Heart left ventricle (tissue), 16 donors: ENCODE data around the gene FBXL19. TPM values are rescaled to one million over a fixed set of nuclear protein-coding genes. Genes with fewer than 3 reads are reported as not detected.

Experiments used
- ATAC-seq, 4 donors: fragments of 200-7000 bp; cut with Tn5 transposase; one replicate each; pipeline ENCODE4 v1.9.1; 2020 to 2022; ENCODE audit warnings: moderate library complexity in 4 of 4, mild to moderate bottlenecking in 3 of 4, moderate number of reproducible peaks in 1 of 4
- DNase-seq, 5 donors: peaks; one replicate each; pipeline ENCODE4 v3.0.0-alpha.2; 2020
- H3K27ac ChIP-seq, 12 donors: fragments of 200-600 bp; sonication (generic) in 4 of 12; one replicate each; pipeline versions ENCODE4 v1.5.0 to v1.8.0; 2016 to 2022; ENCODE audit warnings: mild to moderate bottlenecking in 2 of 12
- H3K27me3 ChIP-seq, 9 donors: fragments of 200-600 bp; sonication (generic) in 2 of 9; one replicate each; pipeline versions ENCODE4 v1.5.1 to v1.8.0; 2016 to 2022; ENCODE audit warnings: mild to moderate bottlenecking in 3 of 9
- H3K36me3 ChIP-seq, 9 donors: fragments of 200-600 bp; sonication (generic) in 2 of 9; one replicate each; pipeline versions ENCODE4 v1.5.0 to v1.8.0; 2018 to 2022; ENCODE audit warnings: mild to moderate bottlenecking in 2 of 9
- H3K4me1 ChIP-seq, 12 donors: fragments of 200-600 bp; sonication (generic) in 4 of 12; one replicate each; pipeline versions ENCODE4 v1.5.0 to v1.8.0; 2016 to 2022; ENCODE audit warnings: mild to moderate bottlenecking in 3 of 12
- H3K4me3 ChIP-seq, 12 donors: fragments of 200-600 bp; sonication (generic) in 4 of 12; one replicate each; pipeline versions ENCODE4 v1.5.0 to v1.8.0; 2017 to 2022; ENCODE audit warnings: mild to moderate bottlenecking in 9 of 12, moderate library complexity in 4 of 12
- H3K9me3 ChIP-seq, 12 donors: fragments of 200-600 bp; sonication (generic) in 4 of 12; one replicate each; pipeline versions ENCODE4 v1.5.0 to v1.8.0; 2016 to 2022; ENCODE audit warnings: mild to moderate bottlenecking in 1 of 12
- POLR2A ChIP-seq, 2 donors: fragments of 450-650 bp; IDR thresholded peaks; one replicate each; pipeline ENCODE4 v1.6.1; 2017; ENCODE audit warnings: antibody characterized with exemption in 2 of 2, mild to moderate bottlenecking in 2 of 2, moderate library complexity in 2 of 2
- WGBS, 4 donors: extraction: QIAGEN DNeasy Blood & Tissue Kit in 2 of 4; methylation state at CpG; one replicate each; pipeline versions ENCODE4 v1.1.5 to v1.1.7; 2013 to 2018; 5-methylcytosine and 5-hydroxymethylcytosine counted together
- intact Hi-C, 10 donors: fragments of 100-400 bp; cut with DNase I; formaldehyde crosslinking; loops; one replicate each; pipeline versions ENCODE4 v1.11.1 to v1.14.2; 2022
- polyA plus RNA-seq, 2 donors: library from polyadenylated mRNA; stranded (reverse); fragments of 200-250 nt; gene quantifications; one replicate each; pipeline ENCODE4 v1.2.3, GENCODE V29; 2013
- total RNA-seq, 9 donors: library from RNA; depleted of rRNA in 2 of 9; stranded (reverse); fragments of >200 nt in 2 of 9; fragmentation: NEBNext Ultra II Directional in 3 of 9; extraction: Animal tissue kit (Norgen Biotek cat#: 25700) in 3 of 9; gene quantifications; one replicate each; pipeline versions ENCODE4 v1.1.0 to v1.2.4, GENCODE V29; 2016 to 2023
- TF ChIP-seq, protein P1 (sequence below), 12 donors: fragments of 200-600 bp; sonication (generic) in 4 of 12; IDR thresholded peaks; one replicate each; pipeline versions ENCODE4 v1.5.0 to v1.8.0; 2018 to 2022; ENCODE audit warnings: antibody characterized with exemption in 12 of 12, mild to moderate bottlenecking in 5 of 12
- donor health status: ischemic (EF 13 %, LVEDD 7.1; RV severe dilation, severe dysfunction).
- donor health status: healthy with polysubstance abuse.
- donor health status: DM: no; HTN: yes; CAD: no.
- donor health status: DM: no; HTN: no; CAD: no.
- donor health status: ischemic (EF 25% LVEDD 6.9; RV normal size, moderate dysfunction).
- donor health status: ischemic (EF 25% LVEDD 5.7; RV mildly dilated, moderate dysfunction).
- donor health status: healthy.
- donor health status: DM: yes; HTN: yes; CAD: no.
- donor health status: ischemic (EF 35%, LVEDD 5.7; RV mildly dilated, moderate dysfunction).
- donor health status: nonischemic (EF 11% LVEDD 7.7; RV severe dilation, severe dysfunction).
- donor health status: DM: yes; HTN: yes; CAD: no.
- donor health status: PGD.
- donor health status: ischemic (EF 29% LVEDD 5.4; RV normal size, mild dysfunction).
- donor health status: nonischemic (EF 23%, LVEDD 6.1; RV moderate dilation, normal function).

Gene FBXL19
- total and polyA plus RNA-seq, 11 donors: 4.5 to 15.5 (median 7.9) TPM

DNA sequence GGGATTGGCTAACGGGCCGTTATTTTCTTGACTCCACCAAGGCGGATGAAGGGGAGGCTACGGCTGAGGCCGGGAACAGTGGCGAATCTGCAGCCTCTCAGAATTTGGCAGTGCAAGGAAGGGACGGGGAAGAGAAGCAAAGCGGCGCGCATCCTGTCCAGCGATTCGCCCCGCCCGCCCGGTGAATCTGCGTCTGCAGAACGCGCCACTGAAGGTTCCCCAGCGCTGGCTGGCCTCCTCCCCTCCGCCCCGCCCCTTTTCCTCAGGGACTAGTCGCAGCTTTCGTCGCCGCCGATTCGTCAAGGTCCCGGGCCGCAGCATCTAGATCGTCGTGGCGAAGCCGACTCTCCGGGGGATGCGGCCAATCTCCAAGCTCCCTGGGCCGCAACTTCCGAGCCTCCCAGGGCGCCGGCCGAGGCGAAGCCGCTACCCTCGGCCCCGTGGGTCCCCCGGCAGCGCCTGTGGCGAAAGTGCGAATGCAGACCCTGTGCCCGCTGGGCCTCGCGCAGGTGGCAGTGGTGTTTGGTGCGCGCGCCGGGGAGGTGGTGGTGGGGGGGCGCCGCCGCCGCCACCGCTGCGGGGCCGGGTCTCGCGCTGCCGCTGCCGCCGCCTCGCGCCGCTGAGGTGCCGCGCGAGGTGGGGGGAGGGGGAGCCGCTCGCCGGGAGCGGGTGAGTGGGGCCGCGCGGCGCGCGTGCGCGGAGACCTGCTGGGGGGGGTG, 34.2 kb downstream of the FBXL19 start, which contains the start of gene SETD1A:
TSS of gene SETD1A (plus strand) at position 299 of the 719 bp plus-strand sequence. CDS start 978 bp downstream, outside the sequence.
- DNase-seq: peak; percentile 98 to 99 (median 98)
- Histone ChIP-seq H3K27ac (peak within 1 kb of the TSS; percentile 86 to 99 (median 98)), H3K27me3 (no peaks in the 10 kb centered on the region), H3K4me1 (peaks cover 0 to 37% (median 24%) of the 10 kb centered on the region in 12 donors), H3K4me3 (peak within 1 kb of the TSS; percentile 37 to 93 (median 82)), H3K36me3 (peaks cover 6 to 45% (median 40%) of the 10 kb centered on the region in 9 donors), H3K9me3 (no peaks in the 10 kb centered on the region)
- intact Hi-C loops: loop anchor here in 5 of 10 donors (2.0 to 10.0 kb wide), 7 partner anchors 63 to 907 kb away; partner anchors contain the start of genes ARMC5 (in 1 of the 5), BCL7C (in 1 of the 5), CTF1 (in 1 of the 5) and STX4 (in 1 of the 5)
- ATAC-seq: peak; percentile 90 to 96 (median 91)
- peak in 1 of 2 donors; percentile 44 for TF ChIP-seq POLR2A (IDR thresholded peaks at IDR 0.05)
- TF ChIP-seq, protein P1, sequence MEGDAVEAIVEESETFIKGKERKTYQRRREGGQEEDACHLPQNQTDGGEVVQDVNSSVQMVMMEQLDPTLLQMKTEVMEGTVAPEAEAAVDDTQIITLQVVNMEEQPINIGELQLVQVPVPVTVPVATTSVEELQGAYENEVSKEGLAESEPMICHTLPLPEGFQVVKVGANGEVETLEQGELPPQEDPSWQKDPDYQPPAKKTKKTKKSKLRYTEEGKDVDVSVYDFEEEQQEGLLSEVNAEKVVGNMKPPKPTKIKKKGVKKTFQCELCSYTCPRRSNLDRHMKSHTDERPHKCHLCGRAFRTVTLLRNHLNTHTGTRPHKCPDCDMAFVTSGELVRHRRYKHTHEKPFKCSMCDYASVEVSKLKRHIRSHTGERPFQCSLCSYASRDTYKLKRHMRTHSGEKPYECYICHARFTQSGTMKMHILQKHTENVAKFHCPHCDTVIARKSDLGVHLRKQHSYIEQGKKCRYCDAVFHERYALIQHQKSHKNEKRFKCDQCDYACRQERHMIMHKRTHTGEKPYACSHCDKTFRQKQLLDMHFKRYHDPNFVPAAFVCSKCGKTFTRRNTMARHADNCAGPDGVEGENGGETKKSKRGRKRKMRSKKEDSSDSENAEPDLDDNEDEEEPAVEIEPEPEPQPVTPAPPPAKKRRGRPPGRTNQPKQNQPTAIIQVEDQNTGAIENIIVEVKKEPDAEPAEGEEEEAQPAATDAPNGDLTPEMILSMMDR (IDR thresholded peaks at IDR 0.05): peak in 1 of 12 donors; percentile 7
- WGBS, 4 donors: 0 to 1% (median 1%) methylated on average over 41 to 85 of the region's 85 CpGs

DNA sequence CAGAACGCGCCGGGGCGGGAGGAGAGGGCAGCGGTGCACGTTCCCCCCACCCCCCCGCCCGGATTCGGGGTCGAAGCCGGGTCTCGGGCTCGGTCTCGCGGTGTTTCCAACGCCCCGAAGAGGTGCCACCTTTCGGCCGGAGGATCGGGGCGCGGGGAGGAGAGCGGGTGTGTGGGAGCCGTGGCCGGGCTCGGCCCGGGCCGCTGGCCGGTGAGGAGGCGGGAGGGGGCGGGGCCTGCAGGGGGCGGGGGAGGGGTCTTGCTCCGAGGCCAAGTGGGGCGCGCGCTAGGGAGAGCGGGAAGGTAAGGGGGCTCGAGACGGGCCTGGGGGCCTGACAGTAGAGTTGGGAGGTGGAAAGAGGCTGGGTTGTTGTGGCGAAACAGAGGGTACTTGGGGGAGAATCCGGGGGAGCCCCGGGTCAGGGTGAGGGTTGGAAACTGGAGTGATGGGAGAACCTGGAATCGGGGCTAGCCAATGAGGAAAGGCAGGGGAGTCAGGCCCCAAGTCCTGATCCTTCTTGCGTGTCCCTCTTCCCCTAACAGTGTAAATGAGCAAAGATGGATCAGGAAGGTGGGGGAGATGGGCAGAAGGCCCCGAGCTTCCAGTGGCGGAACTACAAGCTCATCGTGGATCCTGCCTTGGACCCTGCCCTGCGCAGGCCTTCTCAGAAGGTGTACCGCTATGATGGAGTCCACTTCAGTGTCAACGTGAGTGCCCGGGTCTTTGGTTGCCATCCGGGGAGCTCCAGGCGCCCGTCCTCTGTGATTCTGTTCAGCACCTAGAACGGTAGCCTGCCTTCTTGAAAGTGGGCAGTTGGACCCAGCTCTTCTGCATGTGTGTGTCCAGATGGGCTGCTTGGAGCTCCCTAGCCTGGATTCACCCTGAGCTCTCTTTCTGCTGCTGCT, 35.1 kb downstream of the FBXL19 start:
- TF ChIP-seq, protein P1 (IDR thresholded peaks at IDR 0.05): no peak
- TF ChIP-seq POLR2A (IDR thresholded peaks at IDR 0.05): no peak
- Histone ChIP-seq H3K4me3 (peak overlapping the region; percentile 37 to 93 (median 82)), H3K27me3 (no peaks in the 10 kb centered on the region), H3K9me3 (no peaks in the 10 kb centered on the region), H3K4me1 (peaks cover 0 to 32% (median 21%) of the 10 kb centered on the region in 12 donors), H3K36me3 (peaks cover 6 to 50% (median 46%) of the 10 kb centered on the region in 9 donors), H3K27ac (peak overlapping the region; percentile 86 to 99 (median 98))
- DNase-seq: peak in 4 of 5 donors; percentile 58 to 73 (median 70)
- intact Hi-C loops: loop anchor here in 4 of 10 donors (5.0 to 10.0 kb wide), 6 partner anchors 64 to 906 kb away; partner anchors contain the start of genes ARMC5 (in 1 of the 4), BCL7C (in 1 of the 4), CTF1 (in 1 of the 4) and ZNF646 (in 1 of the 4)
- 11 to 13% (median 12%) methylated on average over 34 to 55 of the region's 55 CpGs for WGBS, 4 donors
- peak in 2 of 4 donors; percentile 17 to 19 for ATAC-seq

DNA sequence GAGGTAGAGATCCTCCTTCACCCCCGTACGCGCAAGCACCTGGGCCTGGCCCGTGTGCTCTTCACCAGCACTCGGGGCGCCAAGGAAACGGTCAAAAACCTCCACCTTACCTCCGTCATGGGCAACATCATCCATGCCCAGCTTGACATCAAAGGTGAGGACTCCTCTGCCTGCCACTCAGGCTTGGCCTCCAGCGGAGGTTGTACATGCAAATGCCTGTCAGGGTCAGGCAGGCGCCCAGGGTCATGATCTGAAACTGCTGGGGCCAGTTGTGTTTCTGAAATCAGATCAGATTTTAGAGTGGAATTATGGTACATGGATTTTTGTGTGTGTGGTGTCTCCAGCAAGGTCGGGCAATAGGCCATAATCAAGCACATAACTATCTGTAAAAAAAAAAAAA, 38.0 kb downstream of the FBXL19 start:
- 92 to 95% (median 94%) methylated on average over 11 of the region's 11 CpGs for WGBS, 4 donors
- H3K9me3 ChIP-seq: no peaks in the 10 kb centered on the region
- H3K36me3 ChIP-seq: peaks cover 6 to 77% (median 72%) of the 10 kb centered on the region in 9 donors
- intact Hi-C loops: loop anchor here in 1 of 10 donors (5.0 kb wide), 1 partner anchor 491 kb away; no protein-coding TSS in a partner anchor
- H3K4me1 ChIP-seq: peaks cover 0 to 21% (median 14%) of the 10 kb centered on the region in 12 donors
- TF ChIP-seq, protein P1 (IDR thresholded peaks at IDR 0.05): no peak
- TF ChIP-seq POLR2A (IDR thresholded peaks at IDR 0.05): no peak
- ATAC-seq (no peak), DNase-seq (no peak)
- H3K4me3 ChIP-seq: no peak overlapping the region
- no peaks in the 10 kb centered on the region for H3K27me3 ChIP-seq
- no peak overlapping the region for H3K27ac ChIP-seq
